Smooth muscle cell (in vitro differentiated cells): Measurements from ENCODE around the gene KRTCAP2. TPM values are rescaled to one million over a fixed set of nuclear protein-coding genes. Genes with fewer than 3 reads are reported as not detected.
"Not testable (repeated sequence)": the region's sequence is repeated elsewhere in the genome, so short reads cannot be mapped to it uniquely, and the experiment has no call there.

Source experiments
- DNase-seq: peaks from one replicate; lab custom pipeline; 2025; ENCODE audit not compliant: unreplicated experiment; lab: John Stamatoyannopoulos, UW
- H2AFZ ChIP-seq: fragments of 200-600 bp; sonication (generic); 2 replicates; pipeline ENCODE4 v1.6.0; 2016; ENCODE audit warnings: antibody characterized with exemption, low read depth, mild to moderate bottlenecking
- H3F3A ChIP-seq: fragments of 200-600 bp; sonication (generic); 2 replicates; pipeline ENCODE4 v1.6.0; 2017; ENCODE audit warnings: antibody characterized with exemption, low read depth
- H3K27ac ChIP-seq: fragments of 200-600 bp; sonication (generic); 2 replicates; pipeline ENCODE4 v1.5.1; 2016; ENCODE audit warnings: low read depth, mild to moderate bottlenecking
- H3K27me3 ChIP-seq: fragments of 200-600 bp; sonication (generic); 2 replicates; pipeline ENCODE4 v1.6.1; 2016; ENCODE audit warnings: low read depth, mild to moderate bottlenecking
- H3K36me3 ChIP-seq: fragments of 200-600 bp; sonication (generic); 2 replicates; pipeline ENCODE4 v1.5.1; 2016; ENCODE audit warnings: low read depth
- H3K4me1 ChIP-seq: fragments of 200-600 bp; sonication (generic); 2 replicates; pipeline ENCODE4 v1.5.1; 2016; ENCODE audit warnings: low read depth
- H3K4me2 ChIP-seq: fragments of 200-600 bp; sonication (generic); 2 replicates; pipeline ENCODE4 v1.6.0; 2016; ENCODE audit warnings: mild to moderate bottlenecking
- H3K4me3 ChIP-seq: fragments of 200-600 bp; sonication (generic); 2 replicates; pipeline ENCODE4 v1.5.1; 2016; ENCODE audit warnings: mild to moderate bottlenecking
- H3K79me2 ChIP-seq: fragments of 200-600 bp; sonication (generic); 2 replicates; pipeline ENCODE4 v1.6.0; 2016; ENCODE audit warnings: low read depth, mild to moderate bottlenecking
- H3K9ac ChIP-seq: fragments of 200-600 bp; sonication (generic); 2 replicates; pipeline ENCODE4 v1.6.0; 2016; ENCODE audit warnings: low read depth
- H3K9me3 ChIP-seq: fragments of 200-600 bp; sonication (generic); replicated peaks from 2 replicates; pipeline ENCODE4 v1.5.1; 2016; ENCODE audit warnings: low read depth
- H4K20me1 ChIP-seq: fragments of 200-600 bp; sonication (generic); 2 replicates; pipeline ENCODE4 v1.6.0; 2016; ENCODE audit warnings: low read depth
- CTCF ChIP-seq: fragments of 200-600 bp; sonication (generic); IDR thresholded peaks from 2 replicates; pipeline ENCODE4 v1.5.1; 2017; ENCODE audit warnings: borderline replicate concordance, mild to moderate bottlenecking, antibody characterized with exemption; ENCODE audit not compliant: insufficient read depth, poor library complexity, severe bottlenecking
- whole genome bisulfite sequencing: methylation state at CpG from one replicate; pipeline ENCODE4 v1.1.7; 2016; ENCODE audit warnings: low lambda C conversion rate; 5-methylcytosine and 5-hydroxymethylcytosine counted together
- polyA plus RNA-seq: library from polyadenylated mRNA; unstranded; fragments of >200 nt; fragmentation: Nextera tagmentation; extraction: Ambion mirVana; gene quantifications from 2 replicates; pipeline ENCODE4 v1.2.1, GENCODE V29; 2016
- total RNA-seq: library from RNA; depleted of rRNA; stranded (reverse); fragments of >200 nt; gene quantifications from 2 replicates; pipeline ENCODE4 v1.2.3, GENCODE V29; 2014

The KRTCAP2 gene
- total RNA-seq (192 and 283 TPM in 2 replicates), polyA plus RNA-seq (607 and 642 TPM in 2 replicates)

GRCh38 chr1:155172732-155173477 lies at the start of gene KRTCAP2:
Gene KRTCAP2 (minus strand): TSS chr1:155173304. CDS start chr1:155173224, 80 bp downstream.
- no peaks in the 10 kb centered on the region for H3K27me3 ChIP-seq
- TF ChIP-seq CTCF, result peak; percentile 79
- peak within 1 kb of the TSS; percentile 91 for H3K9ac ChIP-seq
- peaks cover 5% of the 10 kb centered on the region for H3K4me1 ChIP-seq
- H3K4me2 ChIP-seq, result peak within 1 kb of the TSS; percentile 87
- peaks cover 16% of the 10 kb centered on the region for H3K79me2 ChIP-seq
- peak within 1 kb of the TSS; percentile 79 for H2AFZ ChIP-seq
- H3F3A ChIP-seq, result no peaks in the 10 kb centered on the region
- H3K4me3 ChIP-seq, result peak within 1 kb of the TSS; percentile 74
- 2% methylated on average over 40 of the region's 57 CpGs for WGBS
- H3K27ac ChIP-seq, result peak within 1 kb of the TSS; percentile 82
- peak; percentile 82 for DNase-seq
- H4K20me1 ChIP-seq, result no peaks in the 10 kb centered on the region
- no peaks in the 10 kb centered on the region for H3K36me3 ChIP-seq
- no peaks in the 10 kb centered on the region for H3K9me3 ChIP-seq

GRCh38 chr1:155220211-155220965 lies 47.3 kb upstream of the KRTCAP2 start:
- WGBS, result 89% methylated on average over 10 of the region's 10 CpGs
- not testable (repeated sequence) for H3K36me3 ChIP-seq

GRCh38 chr1:155219592-155220031 lies 46.5 kb upstream of the KRTCAP2 start:
- no peak overlapping the region for H3K4me2 ChIP-seq
- H3K27ac ChIP-seq, result peak overlapping the region; percentile 6

More at GRCh38 chr1:155220211-155220965, 47.3 kb upstream of the KRTCAP2 start:
- peak overlapping the region; percentile 6 for H3K27ac ChIP-seq
- H3K4me3 ChIP-seq, DNase-seq, H3K9me3 ChIP-seq, H3K4me1 ChIP-seq, H4K20me1 ChIP-seq, H3K79me2 ChIP-seq, H3K4me2 ChIP-seq, H3K9ac ChIP-seq, H3F3A ChIP-seq, H3K27me3 ChIP-seq, H2AFZ ChIP-seq: not testable (repeated sequence)

More at GRCh38 chr1:155219592-155220031, 46.5 kb upstream of the KRTCAP2 start:
- WGBS, result 53% methylated on average over 1 of the region's 1 CpG
- Histone ChIP-seq H3K9ac (no peak overlapping the region), H2AFZ (no peak overlapping the region), H3K4me3 (no peak overlapping the region), H4K20me1 (no peaks in the 10 kb centered on the region), H3K27me3 (no peaks in the 10 kb centered on the region), H3K9me3 (no peaks in the 10 kb centered on the region), H3K79me2 (no peaks in the 10 kb centered on the region), H3K4me1 (no peaks in the 10 kb centered on the region), H3K36me3 (no peaks in the 10 kb centered on the region), H3F3A (no peaks in the 10 kb centered on the region)
- no peak for TF ChIP-seq CTCF
- DNase-seq, result no peak
